Ascending aorta (tissue), 2 donors: Measurements from ENCODE around the gene PODNL1. TPM values are rescaled to one million over a fixed set of nuclear protein-coding genes. Genes with fewer than 3 reads are reported as not detected.

Source experiments
- DNase-seq, 2 donors: peaks; one replicate each; pipeline ENCODE4 v3.0.0-alpha.2; 2019; ENCODE audit warnings: low spot score in 2 of 2
- H3K27ac ChIP-seq, 2 donors: fragments of 200-600 bp; sonication (generic); one replicate each; pipeline ENCODE4 v1.5.1; 2016 to 2017; ENCODE audit warnings: mild to moderate bottlenecking in 1 of 2
- H3K27me3 ChIP-seq: fragments of 200-600 bp; sonication (generic); one replicate; pipeline ENCODE4 v1.5.1; 2017
- H3K36me3 ChIP-seq, 2 donors: fragments of 200-600 bp; sonication (generic); one replicate each; pipeline ENCODE4 v1.5.1; 2016
- H3K4me1 ChIP-seq, 2 donors: fragments of 200-600 bp; sonication (generic); one replicate each; pipeline ENCODE4 v1.5.1; 2016 to 2017; ENCODE audit warnings: mild to moderate bottlenecking in 1 of 2
- H3K4me3 ChIP-seq, 2 donors: fragments of 200-600 bp; sonication (generic); one replicate each; pipeline ENCODE4 v1.5.1; 2016 to 2017; ENCODE audit warnings: mild to moderate bottlenecking in 1 of 2
- H3K9me3 ChIP-seq, 2 donors: fragments of 200-600 bp; sonication (generic); one replicate each; pipeline ENCODE4 v1.5.1; 2016
- intact Hi-C: fragments of 100-400 bp; cut with DNase I; formaldehyde crosslinking; loops from one replicate; pipeline ENCODE4 v1.15.1; 2023
- total RNA-seq: library from RNA; depleted of rRNA; stranded (reverse); fragments of >200 nt; gene quantifications from one replicate; pipeline ENCODE4 v1.1.0, GENCODE V29; 2016
- TF ChIP-seq, protein P1 (sequence below), 3 experiments: fragments of 200-600 bp in 2 of 3; fragments of 450-650 bp in 1 of 3; sonication (generic) in 2 of 3; IDR thresholded peaks; one replicate each; pipeline ENCODE4 v1.5.1; 2016 to 2019; ENCODE audit warnings: antibody characterized with exemption in 3 of 3, mild to moderate bottlenecking in 1 of 3, moderate library complexity in 1 of 3

PODNL1 gene
- total RNA-seq, 1 donor from 2014 or later: 12.9 TPM

DNA sequence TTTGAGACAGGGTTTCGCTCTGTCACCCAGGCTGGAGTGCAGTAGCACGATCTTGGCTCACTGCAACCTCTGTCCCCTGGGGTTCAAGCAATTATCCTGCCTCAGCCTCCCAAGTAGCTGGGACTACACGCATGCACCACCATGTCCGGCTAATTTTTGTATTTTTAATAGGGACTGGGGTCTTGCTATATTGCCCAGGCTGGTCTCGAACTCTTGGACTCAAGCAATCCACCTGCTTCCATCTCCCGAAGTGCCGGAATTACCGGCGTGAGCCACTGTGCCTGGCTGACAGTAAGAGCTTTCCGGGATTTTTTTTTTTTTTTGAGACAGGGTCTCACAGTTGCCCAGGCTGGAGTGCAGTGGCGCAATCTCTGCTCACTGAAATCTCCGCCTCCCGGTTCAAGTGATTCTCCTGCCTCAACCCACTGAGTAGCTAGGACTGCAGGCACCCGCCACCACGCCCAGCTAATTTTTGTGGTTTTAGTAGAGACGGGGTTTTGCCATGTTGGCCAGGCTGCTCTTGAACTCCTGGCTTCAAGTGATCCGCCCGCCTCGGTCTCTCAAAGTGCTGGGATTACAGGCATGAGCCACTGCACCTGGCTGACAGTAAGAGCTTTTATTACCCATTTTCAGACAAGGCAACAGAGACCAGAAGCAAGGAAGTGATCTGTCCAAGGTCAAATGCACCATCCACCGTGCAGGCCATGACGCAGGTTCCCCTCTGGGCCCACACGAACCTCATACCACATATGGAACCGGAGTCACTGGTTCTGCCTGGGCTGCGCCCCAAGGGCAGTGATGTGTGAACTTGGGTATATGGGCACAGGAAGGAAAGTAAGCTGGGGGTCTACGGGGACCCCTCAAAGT lies 46.9 kb upstream of the PODNL1 start:
- TF ChIP-seq, protein P1, sequence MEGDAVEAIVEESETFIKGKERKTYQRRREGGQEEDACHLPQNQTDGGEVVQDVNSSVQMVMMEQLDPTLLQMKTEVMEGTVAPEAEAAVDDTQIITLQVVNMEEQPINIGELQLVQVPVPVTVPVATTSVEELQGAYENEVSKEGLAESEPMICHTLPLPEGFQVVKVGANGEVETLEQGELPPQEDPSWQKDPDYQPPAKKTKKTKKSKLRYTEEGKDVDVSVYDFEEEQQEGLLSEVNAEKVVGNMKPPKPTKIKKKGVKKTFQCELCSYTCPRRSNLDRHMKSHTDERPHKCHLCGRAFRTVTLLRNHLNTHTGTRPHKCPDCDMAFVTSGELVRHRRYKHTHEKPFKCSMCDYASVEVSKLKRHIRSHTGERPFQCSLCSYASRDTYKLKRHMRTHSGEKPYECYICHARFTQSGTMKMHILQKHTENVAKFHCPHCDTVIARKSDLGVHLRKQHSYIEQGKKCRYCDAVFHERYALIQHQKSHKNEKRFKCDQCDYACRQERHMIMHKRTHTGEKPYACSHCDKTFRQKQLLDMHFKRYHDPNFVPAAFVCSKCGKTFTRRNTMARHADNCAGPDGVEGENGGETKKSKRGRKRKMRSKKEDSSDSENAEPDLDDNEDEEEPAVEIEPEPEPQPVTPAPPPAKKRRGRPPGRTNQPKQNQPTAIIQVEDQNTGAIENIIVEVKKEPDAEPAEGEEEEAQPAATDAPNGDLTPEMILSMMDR (IDR thresholded peaks at IDR 0.05): no peak
- no peak overlapping the region for H3K27ac ChIP-seq
- H3K9me3 ChIP-seq: no peaks in the 10 kb centered on the region
- intact Hi-C loops: no loop called here
- peaks cover 8 to 12% of the 10 kb centered on the region in 2 donors for H3K4me1 ChIP-seq
- no peaks in the 10 kb centered on the region for H3K27me3 ChIP-seq
- DNase-seq: no peak
- H3K36me3 ChIP-seq: peaks cover 0 to 6% of the 10 kb centered on the region in 2 donors
- H3K4me3 ChIP-seq: no peak overlapping the region

DNA sequence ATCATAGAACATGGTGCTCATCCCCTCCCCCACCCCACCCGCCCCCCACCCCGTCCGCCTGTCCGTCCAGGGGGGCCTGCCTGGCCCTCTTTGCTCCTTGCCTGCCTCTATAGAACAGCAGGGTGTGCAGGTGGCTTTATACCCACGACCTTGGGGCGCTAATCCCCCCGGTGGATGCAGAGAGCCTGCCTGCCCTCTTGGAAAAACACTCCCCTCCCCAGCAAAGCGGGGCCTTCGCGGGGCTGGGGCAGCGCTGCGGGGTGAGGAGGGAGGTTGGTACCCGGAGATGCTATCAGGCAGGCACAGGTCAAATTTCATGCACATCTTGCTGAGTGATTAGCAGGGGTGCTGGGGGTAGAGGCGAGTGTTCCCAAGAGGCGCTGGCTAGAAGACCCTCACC lies 46.0 kb upstream of the PODNL1 start:
- intact Hi-C loops: no loop called here

GRCh38 chr19:13983213-13983889 lies 45.1 kb upstream of the PODNL1 start:
- no peak for DNase-seq
- Histone ChIP-seq H3K9me3 (no peaks in the 10 kb centered on the region), H3K4me3 (no peak overlapping the region), H3K27me3 (no peaks in the 10 kb centered on the region), H3K4me1 (peaks cover 8 to 23% of the 10 kb centered on the region in 2 donors), H3K27ac (no peak overlapping the region), H3K36me3 (peaks cover 0 to 6% of the 10 kb centered on the region in 2 donors)
- TF ChIP-seq, protein P1 (IDR thresholded peaks at IDR 0.05): no peak
- intact Hi-C loops: no loop called here

More for the DNA sequence above, 46.0 kb upstream of the PODNL1 start:
- H3K4me1 ChIP-seq: peaks cover 8 to 17% of the 10 kb centered on the region in 2 donors
- no peak for DNase-seq
- TF ChIP-seq, protein P1 (IDR thresholded peaks at IDR 0.05): no peak
- H3K4me3 ChIP-seq: no peak overlapping the region
- H3K9me3 ChIP-seq: no peaks in the 10 kb centered on the region
- H3K27ac ChIP-seq: no peak overlapping the region
- H3K36me3 ChIP-seq: peaks cover 0 to 6% of the 10 kb centered on the region in 2 donors
- H3K27me3 ChIP-seq: no peaks in the 10 kb centered on the region

DNA sequence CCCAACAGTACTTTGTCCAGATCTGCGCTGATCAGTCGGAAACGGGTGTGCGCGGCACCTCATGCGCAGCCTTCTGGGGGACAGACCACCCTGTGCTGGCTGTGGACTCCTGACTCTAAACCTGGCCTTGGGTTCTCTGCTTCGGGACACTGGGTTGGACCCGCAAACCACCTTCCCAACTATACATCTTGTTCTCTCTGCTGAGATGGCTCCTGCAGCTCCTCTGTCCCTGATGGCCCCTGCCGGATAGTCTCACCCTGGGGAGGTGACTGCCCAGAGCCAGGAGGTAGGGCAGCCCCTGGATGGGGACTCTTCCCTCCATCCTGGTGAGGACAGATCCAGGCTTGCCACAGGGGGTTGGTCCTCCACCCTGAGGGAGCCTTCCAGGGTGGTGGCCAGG lies 44.6 kb upstream of the PODNL1 start:
- TF ChIP-seq, protein P1 (IDR thresholded peaks at IDR 0.05): no peak
- H3K27ac ChIP-seq: no peak overlapping the region
- no peak for DNase-seq
- intact Hi-C loops: no loop called here
- H3K27me3 ChIP-seq: no peaks in the 10 kb centered on the region
- peaks cover 0 to 6% of the 10 kb centered on the region in 2 donors for H3K36me3 ChIP-seq
- no peaks in the 10 kb centered on the region for H3K9me3 ChIP-seq
- peaks cover 12 to 29% of the 10 kb centered on the region in 2 donors for H3K4me1 ChIP-seq
- no peak overlapping the region for H3K4me3 ChIP-seq

GRCh38 chr19:13981988-13982501 lies 43.8 kb upstream of the PODNL1 start:
- DNase-seq: no peak
- Histone ChIP-seq H3K27me3 (no peaks in the 10 kb centered on the region), H3K4me1 (peaks cover 10 to 24% of the 10 kb centered on the region in 2 donors), H3K4me3 (no peak overlapping the region), H3K27ac (no peak overlapping the region), H3K9me3 (no peaks in the 10 kb centered on the region), H3K36me3 (peaks cover 0 to 6% of the 10 kb centered on the region in 2 donors)
- intact Hi-C loops: no loop called here
- TF ChIP-seq, protein P1 (IDR thresholded peaks at IDR 0.05): no peak
